ENCODE measurements around the gene USP44. TPM values are rescaled to one million over a fixed set of nuclear protein-coding genes. Genes with fewer than 3 reads are reported as not detected.

Gene USP44
- polyA plus RNA-seq, 1 experiment = 62.0 TPM

GRCh38 chr12:95499772-95500171 lies 51.5 kb downstream of the USP44 start:
- POLR2A ChIA-PET = no interaction called here
- TF ChIP-seq CTCF (IDR thresholded peaks at IDR 0.05; ENCODE audit: low read depth, low read length) = no peak
- Histone ChIP-seq H3K4me3 (ENCODE audit: low read depth, low read length) (no peak overlapping the region), H3K27ac (ENCODE audit: low read depth, low read length) (no peak overlapping the region), H3K9me3 (ENCODE audit: control insufficient read depth, insufficient read depth, low read length) (peaks cover 3% of the 10 kb centered on the region; the same call in 1 of the 2 replicates), H3K27me3 (ENCODE audit: control insufficient read depth, insufficient read depth, low read length) (no peaks in the 10 kb centered on the region)
- no peak for DNase-seq (ENCODE audit: low read depth, low spot score)
- CTCF ChIA-PET = no interaction called here

- CTCF ChIA-PET = no interaction called here
- Histone ChIP-seq H3K27me3 (ENCODE audit: control insufficient read depth, insufficient read depth, low read length) (no peaks in the 10 kb centered on the region), H3K4me3 (ENCODE audit: low read depth, low read length) (no peak overlapping the region), H3K9me3 (ENCODE audit: control insufficient read depth, insufficient read depth, low read length) (peaks cover 3% of the 10 kb centered on the region; the same call in 1 of the 2 replicates), H3K27ac (ENCODE audit: low read depth, low read length) (no peak overlapping the region)
- POLR2A ChIA-PET = no interaction called here
- no peak for DNase-seq (ENCODE audit: low read depth, low spot score)
- no peak for TF ChIP-seq CTCF (IDR thresholded peaks at IDR 0.05; ENCODE audit: low read depth, low read length)
These were observed 52.3 kb downstream of the USP44 start for GRCh38 chr12:95498968-95499367.

- TF ChIP-seq CTCF (IDR thresholded peaks at IDR 0.05; ENCODE audit: low read depth, low read length) = no peak
- POLR2A ChIA-PET = no interaction called here
These were observed 54.2 kb downstream of the USP44 start for GRCh38 chr12:95497031-95497430.

GRCh38 chr12:95495433-95495832 lies 55.8 kb downstream of the USP44 start:
- TF ChIP-seq CTCF (IDR thresholded peaks at IDR 0.05; ENCODE audit: low read depth, low read length) = no peak
- H3K27me3 ChIP-seq (ENCODE audit: control insufficient read depth, insufficient read depth, low read length) = no peaks in the 10 kb centered on the region
- H3K27ac ChIP-seq (ENCODE audit: low read depth, low read length) = no peak overlapping the region
- H3K9me3 ChIP-seq (ENCODE audit: control insufficient read depth, insufficient read depth, low read length) = peaks cover 3% of the 10 kb centered on the region; the same call in 1 of the 2 replicates
- no peak overlapping the region for H3K4me3 ChIP-seq (ENCODE audit: low read depth, low read length)
- no peak for DNase-seq (ENCODE audit: low read depth, low spot score)
- ChIA-PET CTCF (no interaction called here), POLR2A (no interaction called here)

More at GRCh38 chr12:95497031-95497430, 54.2 kb downstream of the USP44 start:
- Histone ChIP-seq H3K27me3 (ENCODE audit: control insufficient read depth, insufficient read depth, low read length) (no peaks in the 10 kb centered on the region), H3K27ac (ENCODE audit: low read depth, low read length) (no peak overlapping the region), H3K9me3 (ENCODE audit: control insufficient read depth, insufficient read depth, low read length) (peaks cover 3% of the 10 kb centered on the region; the same call in 1 of the 2 replicates), H3K4me3 (ENCODE audit: low read depth, low read length) (no peak overlapping the region)
- DNase-seq (ENCODE audit: low read depth, low spot score) = no peak
- CTCF ChIA-PET = no interaction called here

- DNase-seq (ENCODE audit: low read depth, low spot score) = no peak
- ChIA-PET POLR2A (no interaction called here), CTCF (no interaction called here)
- no peaks in the 10 kb centered on the region for H3K27me3 ChIP-seq (ENCODE audit: control insufficient read depth, insufficient read depth, low read length)
- no peak overlapping the region for H3K4me3 ChIP-seq (ENCODE audit: low read depth, low read length)
- peaks cover 3% of the 10 kb centered on the region; the same call in 1 of the 2 replicates for H3K9me3 ChIP-seq (ENCODE audit: control insufficient read depth, insufficient read depth, low read length)
- no peak overlapping the region for H3K27ac ChIP-seq (ENCODE audit: low read depth, low read length)
- TF ChIP-seq CTCF (IDR thresholded peaks at IDR 0.05; ENCODE audit: low read depth, low read length) = no peak
These were observed 56.4 kb downstream of the USP44 start for GRCh38 chr12:95494888-95495287.
